IPS-11a (cell line): ENCODE measurements around the gene CYSTM1.

Experiments
- H3K4me3 ChIP-seq: one replicate; pipeline ENCODE4 v1.5.1; 2013; ENCODE audit warnings: low read depth, low read length, control low read depth

CYSTM1 gene

DNA sequence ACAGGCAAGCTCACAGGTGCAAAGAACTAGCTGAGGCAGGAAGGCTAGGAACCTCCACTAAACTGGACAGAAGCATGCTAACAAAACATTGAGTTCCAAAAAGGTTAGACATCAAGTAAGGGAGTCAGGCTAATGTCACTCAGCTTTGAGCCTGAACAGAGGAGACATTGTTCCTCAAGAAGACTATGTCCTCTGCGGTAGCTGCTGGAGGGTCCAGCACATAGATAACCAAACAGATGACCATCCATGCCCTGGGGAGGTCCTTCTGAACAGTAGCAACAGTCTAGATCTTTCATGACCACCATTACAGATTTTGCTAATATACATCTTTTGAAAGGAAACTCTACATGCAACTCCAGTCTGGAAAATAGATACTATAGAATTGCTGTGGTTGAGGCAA, 57.7 kb downstream of the CYSTM1 start:
- no peak overlapping the region for H3K4me3 ChIP-seq

DNA sequence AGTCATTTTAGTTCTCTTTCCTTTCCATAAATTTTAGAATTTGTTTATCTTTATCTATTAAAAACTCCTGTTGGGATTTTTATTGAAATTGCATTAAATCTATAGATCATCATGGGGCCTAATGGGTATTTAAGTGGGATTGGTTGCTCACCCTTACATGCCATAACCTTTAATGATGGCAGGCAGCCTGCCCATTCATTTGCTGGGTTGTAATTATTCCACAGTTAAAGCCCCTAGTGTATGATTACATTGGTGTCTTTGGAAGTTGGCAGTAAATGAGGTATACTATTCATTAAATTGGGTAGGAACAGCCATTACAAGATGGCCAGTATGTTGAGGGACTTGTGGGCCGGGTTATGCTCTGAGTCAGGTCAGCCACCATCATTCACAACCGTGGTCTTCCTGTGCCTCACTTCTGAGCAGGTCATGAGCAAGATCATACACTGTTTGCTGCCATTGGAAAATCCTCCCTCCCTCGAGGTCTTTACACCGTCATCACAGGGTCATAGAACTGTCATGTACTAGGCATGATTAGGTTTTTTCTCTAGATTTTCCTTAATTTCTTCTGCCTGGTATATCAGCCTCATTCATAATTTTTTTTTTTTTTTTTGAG, 59.5 kb downstream of the CYSTM1 start:
- no peak overlapping the region for H3K4me3 ChIP-seq

DNA sequence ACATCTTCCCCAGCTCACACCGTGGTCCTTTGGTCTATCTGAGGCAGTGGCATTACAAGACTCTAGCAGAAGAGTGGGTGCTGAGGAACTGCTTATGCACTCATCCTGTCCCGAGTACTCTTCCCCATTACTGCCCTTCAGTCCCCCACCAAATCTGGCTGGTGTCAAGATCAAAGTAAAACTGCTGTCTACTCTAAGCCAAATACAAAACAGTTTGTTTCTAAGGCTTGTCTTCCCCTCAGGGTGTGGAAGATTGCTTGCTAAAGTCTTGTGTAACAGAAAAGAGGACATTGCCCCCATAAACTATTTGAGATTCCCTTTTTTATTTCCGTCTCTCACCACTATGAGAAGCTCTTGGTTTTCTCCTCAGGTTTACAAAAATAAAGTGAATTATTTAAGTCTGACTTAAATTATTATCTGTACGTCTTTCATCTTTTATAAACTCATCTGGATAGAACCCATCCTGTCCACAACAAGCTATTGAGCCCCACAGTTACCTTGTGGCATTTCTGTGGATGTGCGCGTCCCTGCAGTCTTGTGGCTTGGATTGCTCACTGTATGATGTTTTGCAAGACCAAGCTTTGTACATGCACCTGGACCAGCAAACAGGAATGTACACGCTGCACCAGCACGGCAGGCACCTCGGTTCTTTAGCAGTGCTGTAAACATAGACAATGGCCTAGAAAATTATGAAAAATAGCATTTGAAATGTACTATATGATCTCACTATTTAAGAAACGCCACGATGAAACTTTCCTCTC, 61.0 kb downstream of the CYSTM1 start:
- no peak overlapping the region for H3K4me3 ChIP-seq

DNA sequence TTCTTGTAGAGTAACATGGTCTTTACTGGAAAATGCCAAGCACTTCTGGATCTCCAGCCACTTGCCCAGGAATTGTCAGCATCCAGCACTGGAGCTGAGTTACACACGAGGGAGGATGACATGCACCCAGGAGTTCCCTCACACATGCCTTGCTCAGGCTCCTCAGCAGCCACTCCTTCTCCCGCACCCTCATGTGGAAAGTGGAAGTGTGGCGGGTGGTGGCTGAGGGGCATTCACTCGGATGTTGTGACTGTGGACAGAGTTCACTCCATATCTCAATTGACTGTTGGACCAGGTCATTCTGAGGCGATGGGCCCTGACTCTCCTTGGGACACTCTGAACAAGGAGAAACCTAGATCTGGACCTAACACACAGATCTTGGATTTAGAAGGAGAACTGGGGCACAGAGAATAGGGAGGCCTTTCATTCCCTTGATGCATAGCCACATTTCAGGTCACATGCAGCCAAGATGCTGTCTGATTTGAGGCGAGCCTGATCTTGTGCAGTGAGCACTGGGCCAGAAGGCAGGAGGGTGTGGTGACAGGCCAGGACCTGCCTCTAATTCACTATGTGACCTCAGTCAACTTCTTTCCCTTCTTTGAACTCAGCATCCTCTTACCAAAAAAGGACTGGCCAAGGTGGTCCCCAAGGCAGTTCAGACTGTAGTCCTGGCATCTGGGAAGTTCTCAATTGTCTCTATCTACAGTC, 62.1 kb downstream of the CYSTM1 start:
- H3K4me3 ChIP-seq: no peak overlapping the region

DNA sequence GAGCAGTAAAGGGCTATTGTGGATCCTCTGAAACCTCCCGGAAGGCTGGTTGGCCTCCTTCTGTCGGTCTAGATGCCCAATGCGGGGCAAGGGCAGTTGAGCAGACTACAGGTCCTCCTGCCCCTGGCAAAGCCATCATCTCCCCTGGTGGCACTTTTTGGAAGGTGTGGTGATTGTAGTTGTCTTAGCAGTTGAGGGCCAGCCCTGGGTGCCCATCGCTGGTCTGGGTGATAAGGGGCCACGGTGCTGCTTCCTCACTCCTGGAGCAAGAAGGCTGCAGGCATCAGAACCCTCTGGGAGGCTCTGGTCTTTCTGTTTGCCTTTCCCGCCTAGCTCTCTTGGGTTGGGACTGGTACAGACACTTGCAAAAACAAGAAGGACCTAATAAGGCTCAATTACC, 63.8 kb downstream of the CYSTM1 start:
- H3K4me3 ChIP-seq: no peak overlapping the region

DNA sequence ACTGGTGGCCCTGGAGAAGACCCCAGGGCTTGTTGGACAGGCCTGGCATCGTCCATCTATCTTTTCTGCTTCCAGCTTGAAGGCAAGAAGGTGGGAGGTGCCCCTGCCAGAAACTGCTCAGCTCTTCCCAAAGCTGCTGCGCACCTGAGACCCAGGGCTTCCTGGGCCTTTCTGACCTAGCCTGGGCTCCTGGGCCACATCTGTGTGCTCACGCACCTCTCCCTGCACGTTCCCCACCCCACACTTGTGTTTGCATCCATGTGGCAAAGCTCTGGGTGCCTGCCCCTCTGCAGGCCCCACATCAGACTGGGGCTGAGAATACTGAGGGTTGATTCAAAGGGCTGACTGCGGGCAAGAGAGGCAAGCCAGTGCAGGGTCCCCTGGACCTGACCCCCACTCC, 64.5 kb downstream of the CYSTM1 start:
- H3K4me3 ChIP-seq: no peak overlapping the region

DNA sequence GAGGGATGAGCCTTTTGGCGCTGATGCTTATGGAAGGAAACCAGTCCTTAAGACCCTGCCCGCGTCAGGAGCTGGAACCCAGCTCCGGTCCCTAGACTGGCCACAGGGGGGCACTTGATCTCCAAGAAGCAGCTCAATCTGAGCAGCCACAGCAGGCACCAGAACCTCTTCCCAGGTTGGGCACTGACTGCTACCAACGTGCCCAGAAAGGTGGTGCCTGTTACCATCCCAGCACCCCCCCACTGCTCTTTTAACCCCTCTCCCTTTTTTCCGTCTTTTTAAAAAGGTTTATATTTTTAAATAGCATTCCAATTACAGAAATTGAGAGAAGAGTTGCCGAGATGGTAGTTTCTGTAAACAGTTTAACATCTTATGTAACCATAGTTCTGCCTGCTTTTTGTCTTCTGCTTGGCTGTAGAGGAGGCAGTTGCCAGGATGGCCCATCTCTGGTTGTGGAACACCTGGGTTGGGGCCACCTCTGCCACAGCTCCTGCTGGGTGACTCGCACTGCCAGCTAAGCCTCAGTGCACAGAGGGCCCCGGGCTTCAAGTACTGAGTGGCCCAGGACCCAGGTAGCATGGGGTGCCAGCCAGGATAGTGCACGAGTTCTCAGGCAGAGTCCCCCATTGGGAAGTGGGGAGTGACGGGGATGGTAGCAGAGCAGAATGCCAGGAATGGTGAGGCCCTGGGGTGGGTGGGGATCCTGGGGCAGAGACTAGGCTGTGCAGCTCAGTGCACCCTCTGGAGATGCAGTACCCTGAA, 65.1 kb downstream of the CYSTM1 start:
- H3K4me3 ChIP-seq: no peak overlapping the region

DNA sequence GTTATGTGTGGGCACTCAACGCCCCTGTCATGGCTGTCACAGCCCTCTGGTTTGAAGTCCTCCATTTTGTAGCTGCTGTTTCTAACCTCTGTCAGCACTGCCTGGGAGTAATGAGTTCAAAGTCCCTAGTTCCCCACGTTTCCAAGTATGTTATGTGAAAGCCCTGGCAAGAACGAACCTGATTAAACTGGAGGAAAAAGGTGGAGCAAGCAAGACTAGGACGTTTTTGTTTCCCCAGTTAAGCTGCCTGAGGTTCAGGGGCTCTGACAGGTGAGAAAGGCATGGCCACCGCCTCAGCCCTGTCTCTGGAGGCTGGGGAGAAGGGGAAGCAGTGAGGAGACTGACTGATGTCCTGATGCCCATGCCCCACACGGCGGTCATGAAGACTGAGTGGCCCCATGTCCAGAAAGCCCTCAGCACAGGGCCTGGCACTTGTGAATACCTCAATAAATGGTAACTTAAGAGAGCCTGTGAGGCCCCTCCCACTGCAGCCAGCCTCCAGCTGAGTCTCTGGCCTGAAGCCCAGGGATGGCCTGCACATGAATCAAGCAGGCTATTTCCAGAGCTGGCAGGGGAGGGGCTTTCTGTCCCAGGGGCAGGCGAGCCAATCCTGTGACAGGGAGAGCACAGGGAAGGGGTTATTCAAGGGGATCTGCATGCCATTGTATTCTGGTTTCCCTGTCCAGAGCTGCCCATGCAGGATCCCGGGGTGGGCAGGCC, 66.2 kb downstream of the CYSTM1 start:
- no peak overlapping the region for H3K4me3 ChIP-seq

DNA sequence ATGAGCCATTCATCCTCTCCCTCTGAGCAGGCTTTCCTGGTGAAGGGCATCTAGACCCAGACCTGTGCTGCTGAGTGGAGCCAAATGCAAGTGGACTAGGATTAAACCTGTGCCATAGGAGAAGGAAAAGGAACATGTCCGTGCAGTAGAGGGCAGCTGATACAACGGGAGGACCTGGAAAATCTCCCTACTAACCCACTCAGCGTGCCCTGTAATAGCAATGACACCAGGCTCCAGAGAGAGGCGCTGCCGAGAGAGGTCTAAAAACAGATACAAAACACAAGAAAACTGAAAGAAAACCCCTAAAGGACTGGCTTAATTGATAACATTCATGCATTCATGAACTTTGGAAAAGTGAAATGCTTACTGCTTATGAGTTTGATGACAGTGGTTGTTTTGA, 67.1 kb downstream of the CYSTM1 start:
- no peak overlapping the region for H3K4me3 ChIP-seq

DNA sequence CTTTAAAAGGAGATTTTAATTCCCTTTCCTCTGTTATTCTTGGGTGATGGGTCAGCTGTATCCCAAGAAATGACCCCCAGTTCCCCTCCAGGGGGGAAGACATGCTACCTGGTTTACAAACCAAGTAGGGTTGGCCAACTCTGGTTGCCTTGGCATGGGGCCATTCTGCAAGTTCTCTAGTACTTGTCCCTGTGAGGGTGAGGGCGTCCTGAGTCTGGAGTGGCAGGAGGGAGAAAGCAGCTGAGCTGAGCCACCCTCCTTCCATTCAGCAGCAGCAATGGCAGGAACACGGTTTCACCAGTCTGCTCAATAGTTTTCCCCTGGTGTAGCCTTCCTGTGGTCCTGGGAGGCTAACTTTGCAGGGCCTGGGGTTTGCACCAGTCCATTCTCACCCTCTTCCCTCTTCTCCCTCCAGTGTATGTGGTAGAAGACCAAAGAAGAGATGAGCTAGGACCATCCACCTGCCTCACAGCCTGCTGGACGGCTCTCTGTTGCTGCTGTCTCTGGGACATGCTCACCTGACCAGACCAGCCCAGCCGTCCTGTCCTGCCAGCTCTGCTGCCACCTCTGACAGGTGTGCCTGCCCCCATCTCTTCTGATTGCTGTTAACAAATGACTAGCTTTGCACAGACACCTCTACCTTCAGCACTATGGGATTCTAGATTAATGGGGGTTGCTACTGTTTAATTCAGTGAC, 68.0 kb downstream of the CYSTM1 start:
- no peak overlapping the region for H3K4me3 ChIP-seq

DNA sequence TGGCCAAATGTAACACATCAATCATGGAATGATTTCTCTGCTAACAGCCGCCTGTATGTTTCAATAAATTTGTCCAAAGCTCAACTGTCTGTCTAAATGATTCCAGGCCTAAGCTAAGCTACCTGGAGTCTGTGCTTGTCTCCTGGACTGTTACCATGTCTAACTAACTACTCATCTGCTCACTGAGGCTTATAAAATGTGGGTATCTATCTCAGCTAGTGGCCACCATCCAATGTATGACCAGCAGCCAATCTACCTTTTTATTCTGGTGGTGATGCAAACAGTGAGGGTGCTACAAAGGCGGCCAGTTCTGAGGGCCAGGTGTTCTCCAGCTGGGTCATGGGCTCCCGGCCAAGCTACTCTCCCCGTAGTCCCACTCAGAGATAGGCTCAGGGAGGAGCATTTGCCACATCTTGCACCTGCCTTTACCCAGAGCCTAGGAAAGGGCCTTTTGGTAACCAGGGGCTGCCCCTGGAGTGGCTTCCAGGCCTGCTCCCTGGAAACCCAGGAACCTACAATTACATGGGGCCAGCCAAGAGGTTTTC, 68.8 kb downstream of the CYSTM1 start:
- H3K4me3 ChIP-seq: no peak overlapping the region

DNA sequence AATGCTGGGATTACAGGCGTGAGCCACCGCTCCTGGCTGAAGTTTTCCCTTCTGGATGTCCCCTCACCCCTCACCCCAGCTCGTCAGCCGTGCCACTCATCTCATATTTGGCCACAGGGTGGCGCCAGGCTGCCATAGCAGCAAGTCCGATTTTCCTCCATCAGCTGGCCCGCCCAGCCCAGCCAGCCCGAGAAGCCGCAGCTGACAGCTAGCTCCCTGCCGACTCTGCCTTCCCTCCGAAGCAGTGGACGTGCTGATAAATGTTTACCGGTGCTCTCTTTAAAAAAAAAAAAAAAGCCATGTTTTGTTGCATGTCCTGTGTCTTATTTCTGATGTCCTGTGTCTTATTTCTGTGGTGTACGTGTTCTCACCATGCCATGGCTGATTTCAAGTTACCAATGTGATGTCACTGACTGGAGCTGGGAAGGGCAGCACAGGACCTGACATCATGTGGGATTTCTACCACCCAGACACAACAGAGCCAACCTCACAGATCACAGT, 69.6 kb downstream of the CYSTM1 start:
- no peak overlapping the region for H3K4me3 ChIP-seq

DNA sequence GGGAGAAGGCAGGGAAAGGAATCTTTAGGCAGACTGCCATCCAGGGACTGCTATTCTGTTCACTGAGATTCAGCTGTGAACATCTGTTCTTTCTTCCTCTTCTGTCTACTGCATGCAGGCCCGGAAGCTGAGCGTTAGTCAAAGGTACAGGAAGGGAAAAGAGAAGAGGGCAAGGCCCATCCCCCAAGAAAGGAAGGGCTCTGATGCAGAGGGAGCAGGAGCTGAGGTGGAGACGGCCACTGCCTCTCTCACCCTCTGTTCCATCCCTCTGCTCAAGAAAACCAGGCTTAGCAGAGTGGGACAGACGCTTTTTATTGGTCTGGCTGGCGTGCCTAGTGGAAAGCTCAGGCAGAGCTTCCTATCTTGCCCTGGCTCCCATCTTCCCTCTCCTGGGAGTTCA, 70.4 kb downstream of the CYSTM1 start:
- no peak overlapping the region for H3K4me3 ChIP-seq

DNA sequence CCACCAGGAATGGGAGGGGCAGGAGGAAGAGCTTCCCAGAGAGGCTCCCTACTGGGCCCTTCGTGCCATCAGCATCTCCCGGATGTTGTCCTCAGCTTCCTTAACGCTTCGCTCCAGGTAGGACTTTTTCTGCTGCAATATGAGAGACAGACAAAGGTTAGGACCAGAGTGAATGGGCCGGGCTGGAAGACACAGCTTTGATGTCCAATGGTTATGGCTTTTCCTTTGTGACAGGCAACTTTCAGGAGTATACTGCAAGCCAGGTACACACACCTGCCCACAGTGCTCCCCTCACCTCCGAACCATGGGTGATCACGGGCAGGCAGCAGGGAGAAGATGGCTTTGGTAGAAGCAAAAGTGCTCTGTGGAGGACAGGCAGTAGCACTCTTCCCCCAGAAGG, 70.9 kb downstream of the CYSTM1 start:
- no peak overlapping the region for H3K4me3 ChIP-seq

DNA sequence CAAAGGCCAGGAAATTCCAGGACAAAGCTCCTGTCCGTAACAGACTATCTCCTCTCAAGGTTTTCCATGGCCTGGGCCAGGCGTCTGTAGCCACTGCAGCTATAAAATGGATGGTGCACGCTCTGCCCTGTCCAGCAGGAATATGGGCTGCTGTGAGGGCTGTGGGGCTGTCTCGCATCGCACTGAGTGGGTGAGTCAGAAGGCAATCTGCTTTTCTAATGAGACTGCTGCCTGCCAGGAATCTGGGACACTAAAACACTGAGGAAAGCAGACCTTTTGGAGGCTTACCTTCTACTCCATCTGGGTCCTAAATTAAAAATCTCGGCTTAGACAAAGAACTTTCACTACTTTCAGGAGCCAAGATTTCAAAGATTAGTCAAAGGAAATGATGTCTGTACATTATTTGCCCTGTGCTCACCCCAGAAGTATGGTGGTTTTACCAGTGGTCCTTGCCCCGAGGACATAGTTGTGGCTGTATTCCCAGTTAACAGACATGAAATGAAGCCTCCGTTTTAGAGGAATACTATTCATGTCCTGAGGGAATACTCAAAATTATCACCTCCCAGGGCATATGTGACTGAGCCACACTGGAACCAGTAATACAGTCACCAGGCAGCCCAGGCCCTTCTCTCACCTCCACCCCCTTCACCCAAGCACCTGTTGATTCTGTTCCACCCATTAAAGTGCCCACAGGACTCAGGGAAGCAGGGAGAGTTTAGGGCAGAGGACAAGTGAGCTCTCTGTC, 71.6 kb downstream of the CYSTM1 start:
- H3K4me3 ChIP-seq: no peak overlapping the region

DNA sequence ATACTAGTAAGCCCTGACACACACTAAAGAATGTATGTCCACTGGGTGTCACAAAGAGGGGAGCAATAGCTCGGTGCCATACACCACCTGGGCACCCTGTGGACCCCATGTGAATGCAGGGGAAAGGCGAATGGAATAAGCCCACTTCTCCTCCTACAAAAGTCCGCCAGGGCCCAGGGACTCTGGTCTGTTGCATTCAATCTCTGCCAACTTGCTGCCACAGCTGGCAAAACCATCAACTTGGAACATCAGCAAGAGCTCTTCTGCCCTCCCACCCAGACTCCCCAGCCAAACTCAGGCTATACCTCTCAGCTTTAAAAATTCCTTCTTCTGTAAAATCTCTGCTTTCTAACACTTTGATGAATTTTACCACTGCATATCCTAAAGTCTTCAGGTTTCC, 73.4 kb downstream of the CYSTM1 start:
- H3K4me3 ChIP-seq: no peak overlapping the region

DNA sequence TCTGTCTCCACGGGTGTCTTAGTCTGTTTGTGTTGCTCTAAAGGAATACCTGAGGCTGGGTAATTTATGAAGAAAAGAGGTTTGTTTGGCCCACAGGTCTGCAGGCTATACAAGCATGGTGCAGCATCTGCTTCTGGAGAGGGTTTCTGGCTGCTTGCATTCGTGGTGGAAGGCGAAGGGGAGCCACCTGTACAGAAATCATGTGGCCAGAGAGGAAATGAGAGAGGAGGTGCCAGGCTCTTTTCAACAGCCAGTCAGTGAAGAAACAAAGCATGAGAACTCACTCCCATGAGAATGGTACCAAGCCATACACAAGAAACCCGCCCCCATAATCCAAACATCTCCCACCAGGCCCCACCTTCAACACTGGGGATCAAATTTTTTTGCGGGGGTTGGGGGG, 74.5 kb downstream of the CYSTM1 start:
- no peak overlapping the region for H3K4me3 ChIP-seq

DNA sequence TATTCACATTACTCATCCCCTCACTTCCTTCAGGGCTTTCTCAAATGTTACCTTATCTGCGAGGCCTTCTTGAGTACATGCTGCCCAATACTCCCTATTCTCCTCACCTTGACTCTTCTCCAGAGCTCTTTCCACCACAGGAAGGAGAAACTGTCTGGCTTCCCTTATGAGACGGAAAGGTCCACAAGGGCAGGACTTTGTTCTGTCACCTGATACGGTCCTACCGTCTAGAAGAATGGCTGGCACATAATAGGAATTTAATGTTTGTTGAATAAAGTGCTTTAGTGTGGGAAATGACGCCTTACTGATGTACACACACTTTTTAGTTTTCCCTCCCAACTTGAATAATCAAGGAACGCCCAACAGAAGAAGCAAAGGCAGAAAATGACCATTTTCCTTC, 75.4 kb downstream of the CYSTM1 start:
- H3K4me3 ChIP-seq: no peak overlapping the region

DNA sequence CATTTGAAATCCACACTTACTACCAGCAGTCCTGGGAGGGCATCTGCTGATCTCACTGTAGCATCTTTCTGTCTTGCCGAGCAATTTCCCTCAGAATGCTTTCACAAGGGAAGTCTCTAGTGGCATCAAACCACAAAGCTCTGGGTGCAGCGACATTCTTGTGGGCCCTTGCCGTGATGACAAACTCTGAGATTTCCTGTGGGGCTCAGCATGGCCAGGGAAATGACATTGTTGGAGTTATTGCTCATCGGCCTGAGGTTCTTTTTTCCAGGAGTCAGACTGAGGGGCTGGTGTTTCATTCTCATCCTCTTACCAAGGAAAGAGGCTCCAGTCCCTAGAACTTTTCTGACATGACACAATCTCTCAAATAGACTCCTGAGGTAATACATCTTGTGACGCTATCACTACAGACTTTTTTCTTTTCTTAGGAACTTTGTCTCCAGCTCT, 76.6 kb downstream of the CYSTM1 start:
- H3K4me3 ChIP-seq: no peak overlapping the region
